ENCODE measurements around the gene DEFB128. TPM values are rescaled to one million over a fixed set of nuclear protein-coding genes. Genes with fewer than 3 reads are reported as not detected.
"Not testable (repeated sequence)": the region's sequence is repeated elsewhere in the genome, so short reads cannot be mapped to it uniquely, and the experiment has no call there.

Gene DEFB128
- total RNA-seq, 4 donors from 2014 or later, result not detected

DNA sequence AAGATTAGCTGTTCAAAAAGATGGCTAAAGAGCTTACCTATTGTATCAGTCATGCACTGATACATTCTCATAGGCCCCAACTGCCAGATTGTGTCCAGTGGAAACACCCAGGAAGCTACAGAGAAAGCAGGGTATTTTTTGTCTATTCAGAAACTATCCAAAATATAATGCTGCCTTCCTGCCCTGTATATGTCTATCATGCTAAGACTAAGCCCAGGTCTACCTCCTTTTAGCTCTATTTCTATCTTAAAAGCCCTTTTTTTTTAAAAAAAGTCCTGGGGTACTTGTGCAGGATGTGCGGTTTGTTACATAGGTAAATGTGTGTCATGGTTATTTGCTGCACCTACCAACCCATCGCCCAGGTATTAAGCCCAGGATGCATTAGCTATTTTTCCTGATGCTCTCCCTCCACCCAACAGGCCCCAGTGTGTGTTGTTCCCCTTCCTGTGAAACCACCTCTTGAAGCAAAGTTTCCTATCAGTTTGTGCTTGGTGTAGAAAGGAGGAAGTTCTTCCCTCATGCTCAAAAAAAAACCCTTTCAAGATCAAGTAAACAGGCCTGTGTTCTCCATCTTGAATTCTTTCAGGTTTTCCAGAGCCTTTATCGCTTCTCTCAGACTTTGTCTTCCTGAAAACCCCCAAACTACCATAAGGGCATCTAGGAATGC, 38.1 kb upstream of the DEFB128 start:
- TF ChIP-seq, protein P1, sequence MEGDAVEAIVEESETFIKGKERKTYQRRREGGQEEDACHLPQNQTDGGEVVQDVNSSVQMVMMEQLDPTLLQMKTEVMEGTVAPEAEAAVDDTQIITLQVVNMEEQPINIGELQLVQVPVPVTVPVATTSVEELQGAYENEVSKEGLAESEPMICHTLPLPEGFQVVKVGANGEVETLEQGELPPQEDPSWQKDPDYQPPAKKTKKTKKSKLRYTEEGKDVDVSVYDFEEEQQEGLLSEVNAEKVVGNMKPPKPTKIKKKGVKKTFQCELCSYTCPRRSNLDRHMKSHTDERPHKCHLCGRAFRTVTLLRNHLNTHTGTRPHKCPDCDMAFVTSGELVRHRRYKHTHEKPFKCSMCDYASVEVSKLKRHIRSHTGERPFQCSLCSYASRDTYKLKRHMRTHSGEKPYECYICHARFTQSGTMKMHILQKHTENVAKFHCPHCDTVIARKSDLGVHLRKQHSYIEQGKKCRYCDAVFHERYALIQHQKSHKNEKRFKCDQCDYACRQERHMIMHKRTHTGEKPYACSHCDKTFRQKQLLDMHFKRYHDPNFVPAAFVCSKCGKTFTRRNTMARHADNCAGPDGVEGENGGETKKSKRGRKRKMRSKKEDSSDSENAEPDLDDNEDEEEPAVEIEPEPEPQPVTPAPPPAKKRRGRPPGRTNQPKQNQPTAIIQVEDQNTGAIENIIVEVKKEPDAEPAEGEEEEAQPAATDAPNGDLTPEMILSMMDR (IDR thresholded peaks at IDR 0.05), result no peak
- TF ChIP-seq POLR2A (IDR thresholded peaks at IDR 0.05) (no peak), POLR2AphosphoS5 (IDR thresholded peaks at IDR 0.05) (no peak), EP300 (IDR thresholded peaks at IDR 0.05; ENCODE audit: low read depth) (no peak)
- H3K4me3 ChIP-seq, result no peak overlapping the region

GRCh38 chr20:226958-227357, 37.4 kb upstream of the DEFB128 start, which contains the start of gene DEFB129:
Gene DEFB129, plus strand, starts transcription at chr20:227258. Its CDS starts 31 bp downstream, at chr20:227289.
- Histone ChIP-seq H3K27ac (no peak within 1 kb of the TSS), H3K9me3 (no peaks in the 10 kb centered on the region), H3K36me3 (no peaks in the 10 kb centered on the region), H3K4me3 (no peak within 1 kb of the TSS), H3K27me3 (peaks cover 12% of the 10 kb centered on the region), H3K4me1 (no peaks in the 10 kb centered on the region)
- no peak for DNase-seq
- 76 to 83% methylated on average over 3 of the region's 3 CpGs for WGBS, 2 donors (ENCODE audit: low coverage in 1 of 2)
- in situ Hi-C loops (cut with MboI; ENCODE audit: low pct_ligation_motif_present in 1 of 4, low pct_unique_long_range_greater_than_20kb in 1 of 4, low sequenced_read_pairs in 3 of 4) (no loop called here), intact Hi-C loops (cut with DNase I; ENCODE audit: low total_unique reads) (no loop called here)
- TF ChIP-seq, protein P1 (IDR thresholded peaks at IDR 0.05), result no peak
- no peak for TF ChIP-seq POLR2A (IDR thresholded peaks at IDR 0.05)
- TF ChIP-seq EP300 (IDR thresholded peaks at IDR 0.05; ENCODE audit: low read depth), result no peak
- no peak for TF ChIP-seq POLR2AphosphoS5 (IDR thresholded peaks at IDR 0.05)

More for the DNA sequence above, 38.1 kb upstream of the DEFB128 start:
- no peak for DNase-seq
- in situ Hi-C loops (cut with MboI; ENCODE audit: low pct_ligation_motif_present in 1 of 4, low pct_unique_long_range_greater_than_20kb in 1 of 4, low sequenced_read_pairs in 3 of 4) (no loop called here), intact Hi-C loops (cut with DNase I; ENCODE audit: low total_unique reads) (no loop called here)
- 66 to 68% methylated on average over 3 of the region's 3 CpGs for WGBS, 2 donors (ENCODE audit: low coverage in 1 of 2)
- H3K9me3 ChIP-seq, result no peaks in the 10 kb centered on the region
- peaks cover 6% of the 10 kb centered on the region for H3K27me3 ChIP-seq
- no peaks in the 10 kb centered on the region for H3K36me3 ChIP-seq
- H3K27ac ChIP-seq, result no peak overlapping the region
- no peaks in the 10 kb centered on the region for H3K4me1 ChIP-seq

- 69 to 80% methylated on average over 3 of the region's 3 CpGs for WGBS, 2 donors (ENCODE audit: low coverage in 1 of 2)
- H3K4me1 ChIP-seq; H3K36me3 ChIP-seq; in situ Hi-C loops (cut with MboI; ENCODE audit: low pct_ligation_motif_present in 1 of 4, low pct_unique_long_range_greater_than_20kb in 1 of 4, low sequenced_read_pairs in 3 of 4); H3K27ac ChIP-seq; intact Hi-C loops (cut with DNase I; ENCODE audit: low total_unique reads); H3K9me3 ChIP-seq; H3K4me3 ChIP-seq; DNase-seq: not testable (repeated sequence)
- peaks cover 22% of the 10 kb centered on the region for H3K27me3 ChIP-seq
Measured at GRCh38 chr20:225879-226278, 36.4 kb upstream of the DEFB128 start.

DNA sequence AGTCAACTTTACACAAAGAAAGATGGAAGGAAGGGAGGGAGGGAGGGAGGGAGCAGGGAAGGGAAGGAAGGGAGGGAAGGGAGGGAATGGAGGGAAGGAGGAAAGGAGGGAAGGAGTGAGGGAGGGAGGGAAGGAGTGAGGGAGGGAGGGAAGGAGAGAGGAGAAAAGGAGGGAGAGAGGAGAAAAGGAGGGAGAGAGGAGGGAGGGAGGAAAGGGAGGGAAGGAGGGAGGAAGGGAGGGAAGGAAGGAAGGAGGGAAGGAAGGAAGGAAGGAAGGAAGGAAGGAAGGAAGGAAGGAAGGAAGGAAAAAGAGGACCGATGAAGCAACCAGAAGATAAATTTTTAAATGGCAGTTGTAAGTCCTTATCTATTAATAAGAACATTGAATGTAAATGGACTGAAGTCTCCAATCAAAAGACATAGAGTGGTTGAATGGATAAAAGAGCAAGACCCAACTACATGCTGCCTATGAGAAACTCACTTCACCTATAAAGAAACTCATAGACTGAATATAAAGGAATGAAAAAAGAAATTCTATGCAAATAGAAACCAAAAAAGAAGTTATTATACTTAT, 31.8 kb upstream of the DEFB128 start:
- no peaks in the 10 kb centered on the region for H3K36me3 ChIP-seq
- in situ Hi-C loops (cut with MboI; ENCODE audit: low pct_ligation_motif_present in 1 of 4, low pct_unique_long_range_greater_than_20kb in 1 of 4, low sequenced_read_pairs in 3 of 4), result no loop called here
- H3K4me3 ChIP-seq, result no peak overlapping the region
- intact Hi-C loops (cut with DNase I; ENCODE audit: low total_unique reads), result no loop called here
- WGBS, 2 donors (ENCODE audit: low coverage in 1 of 2), result 56 to 93% methylated on average over 1 of the region's 1 CpG
- H3K27ac ChIP-seq, result no peak overlapping the region
- peaks cover 51% of the 10 kb centered on the region for H3K27me3 ChIP-seq
- DNase-seq, result no peak
- H3K4me1 ChIP-seq, result no peaks in the 10 kb centered on the region
- TF ChIP-seq POLR2AphosphoS5 (IDR thresholded peaks at IDR 0.05) (no peak), POLR2A (IDR thresholded peaks at IDR 0.05) (no peak), EP300 (IDR thresholded peaks at IDR 0.05; ENCODE audit: low read depth) (no peak)
- TF ChIP-seq, protein P1 (IDR thresholded peaks at IDR 0.05), result no peak
- no peaks in the 10 kb centered on the region for H3K9me3 ChIP-seq
